Measurements from ENCODE around the gene MX1. TPM values are rescaled to one million over a fixed set of nuclear protein-coding genes. Genes with fewer than 3 reads are reported as not detected.
A peak's percentile ranks its signal among the peaks of the same experiment; 100 is the strongest.

MX1 gene
- total and polyA plus RNA-seq, 12 donors: 14.0 to 44.4 (median 26.4) TPM

DNA sequence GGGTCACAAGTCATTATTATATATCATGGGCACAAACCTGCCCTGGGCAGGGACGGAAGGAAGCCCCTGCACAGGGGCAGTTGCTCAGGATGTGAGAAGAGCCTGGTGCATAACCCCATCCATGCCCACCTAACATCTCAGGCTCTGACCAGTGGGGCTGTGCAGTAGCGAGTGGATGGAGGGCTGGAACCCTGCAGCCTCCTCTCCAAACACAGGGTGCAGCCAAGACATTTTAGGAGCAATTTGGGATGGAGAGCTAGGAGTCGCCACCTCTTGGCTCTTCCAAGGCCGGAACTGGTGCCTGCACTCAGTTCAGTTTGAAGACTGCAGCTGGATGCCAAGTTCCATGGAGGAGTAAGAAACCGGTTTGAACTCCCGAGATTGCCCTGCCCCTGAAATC is 2.8 kb downstream of the MX1 start:
- DNase-seq: peak in 1 of 7 donors; percentile 12
- Histone ChIP-seq H3K27me3 (no peaks in the 10 kb centered on the region), H3K4me1 (replicated peaks in 1 of 2) (peaks cover 6 to 9% of the 10 kb centered on the region in 2 donors), H3K27ac (no peak overlapping the region), H3K4me3 (no peak overlapping the region), H3K36me3 (replicated peaks in 1 of 2) (peaks cover 0 to 16% of the 10 kb centered on the region in 2 donors), H3K9me3 (replicated peaks in 1 of 3) (no peaks in the 10 kb centered on the region)
- 92 to 100% (median 95%) methylated on average over 5 to 6 of the region's 6 CpGs for WGBS, 4 donors
- TF ChIP-seq POLR2A (IDR thresholded peaks at IDR 0.05): no peak
- TF ChIP-seq, protein P1, sequence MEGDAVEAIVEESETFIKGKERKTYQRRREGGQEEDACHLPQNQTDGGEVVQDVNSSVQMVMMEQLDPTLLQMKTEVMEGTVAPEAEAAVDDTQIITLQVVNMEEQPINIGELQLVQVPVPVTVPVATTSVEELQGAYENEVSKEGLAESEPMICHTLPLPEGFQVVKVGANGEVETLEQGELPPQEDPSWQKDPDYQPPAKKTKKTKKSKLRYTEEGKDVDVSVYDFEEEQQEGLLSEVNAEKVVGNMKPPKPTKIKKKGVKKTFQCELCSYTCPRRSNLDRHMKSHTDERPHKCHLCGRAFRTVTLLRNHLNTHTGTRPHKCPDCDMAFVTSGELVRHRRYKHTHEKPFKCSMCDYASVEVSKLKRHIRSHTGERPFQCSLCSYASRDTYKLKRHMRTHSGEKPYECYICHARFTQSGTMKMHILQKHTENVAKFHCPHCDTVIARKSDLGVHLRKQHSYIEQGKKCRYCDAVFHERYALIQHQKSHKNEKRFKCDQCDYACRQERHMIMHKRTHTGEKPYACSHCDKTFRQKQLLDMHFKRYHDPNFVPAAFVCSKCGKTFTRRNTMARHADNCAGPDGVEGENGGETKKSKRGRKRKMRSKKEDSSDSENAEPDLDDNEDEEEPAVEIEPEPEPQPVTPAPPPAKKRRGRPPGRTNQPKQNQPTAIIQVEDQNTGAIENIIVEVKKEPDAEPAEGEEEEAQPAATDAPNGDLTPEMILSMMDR (IDR thresholded peaks at IDR 0.05): no peak
- intact Hi-C loops (cut with DNase I): no loop called here

DNA sequence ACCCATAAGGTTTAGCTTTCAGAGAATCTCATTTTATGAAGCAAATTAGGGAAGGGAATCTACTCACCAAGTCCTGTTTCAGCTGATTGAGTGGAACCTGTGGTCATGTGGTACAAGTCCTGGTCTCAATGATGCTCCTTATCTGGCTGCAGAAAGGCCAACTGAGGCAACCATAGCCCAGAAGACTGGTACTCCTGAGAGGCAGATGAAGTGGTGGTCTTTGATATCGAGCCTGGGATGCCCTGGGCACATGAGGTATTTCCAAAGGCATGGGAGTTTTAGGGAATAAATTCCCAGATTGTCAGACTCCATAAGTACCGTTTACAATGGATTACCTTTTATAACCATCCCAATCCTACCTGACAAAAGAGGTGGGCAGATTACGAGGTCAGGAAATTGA is 3.3 kb downstream of the MX1 start:
- 95 to 98% (median 98%) methylated on average over 3 of the region's 3 CpGs for WGBS, 4 donors
- intact Hi-C loops (cut with DNase I): no loop called here
- no peak overlapping the region for H3K27ac ChIP-seq
- DNase-seq: no peak
- TF ChIP-seq POLR2A (IDR thresholded peaks at IDR 0.05): no peak
- TF ChIP-seq, protein P1 (IDR thresholded peaks at IDR 0.05): no peak
- peaks cover 6 to 9% of the 10 kb centered on the region in 2 donors for H3K4me1 ChIP-seq (replicated peaks in 1 of 2)
- no peak overlapping the region for H3K4me3 ChIP-seq
- H3K27me3 ChIP-seq: no peaks in the 10 kb centered on the region
- H3K36me3 ChIP-seq (replicated peaks in 1 of 2): peaks cover 0 to 16% of the 10 kb centered on the region in 2 donors
- H3K9me3 ChIP-seq (replicated peaks in 1 of 3): peaks cover 0 to 3% (median 0%) of the 10 kb centered on the region in 3 donors

DNA sequence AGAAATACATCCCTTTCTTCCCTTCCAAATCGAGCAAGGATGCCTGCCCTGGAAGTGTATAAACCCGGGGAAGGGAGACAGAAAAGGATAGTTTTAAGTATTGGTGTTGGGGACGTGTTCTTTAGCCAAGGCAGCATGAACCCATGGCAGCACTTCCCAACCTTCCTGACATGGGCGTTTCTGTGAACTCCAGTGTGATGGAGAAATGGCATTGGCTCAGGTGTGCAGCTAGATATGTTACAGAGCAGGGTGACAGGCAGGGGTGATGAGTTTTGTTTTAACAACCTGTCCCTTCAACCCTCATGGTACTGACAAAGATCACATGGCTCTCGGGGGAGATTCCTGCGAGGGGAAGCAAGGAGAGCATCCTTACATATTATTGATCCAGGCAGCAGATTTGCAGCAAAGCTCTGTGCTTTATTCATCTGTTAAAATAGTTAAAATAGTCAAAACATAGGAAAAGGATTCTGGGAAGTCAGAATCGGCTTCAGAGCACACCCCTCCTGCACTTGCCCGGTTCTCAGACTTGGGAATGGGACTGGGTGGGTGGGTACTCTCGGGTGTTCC is 4.0 kb downstream of the MX1 start:
- Histone ChIP-seq H3K36me3 (replicated peaks in 1 of 2) (peaks cover 0 to 16% of the 10 kb centered on the region in 2 donors), H3K9me3 (replicated peaks in 1 of 3) (peaks cover 0 to 8% (median 0%) of the 10 kb centered on the region in 3 donors), H3K4me1 (replicated peaks in 1 of 2) (peaks cover 6 to 9% of the 10 kb centered on the region in 2 donors), H3K4me3 (no peak overlapping the region), H3K27ac (no peak overlapping the region), H3K27me3 (no peaks in the 10 kb centered on the region)
- DNase-seq: peak in 1 of 7 donors; percentile 12
- intact Hi-C loops (cut with DNase I): no loop called here
- TF ChIP-seq POLR2A (IDR thresholded peaks at IDR 0.05): no peak
- TF ChIP-seq, protein P1 (IDR thresholded peaks at IDR 0.05): no peak
- WGBS, 4 donors: 79 to 92% (median 90%) methylated on average over 9 of the region's 9 CpGs

DNA sequence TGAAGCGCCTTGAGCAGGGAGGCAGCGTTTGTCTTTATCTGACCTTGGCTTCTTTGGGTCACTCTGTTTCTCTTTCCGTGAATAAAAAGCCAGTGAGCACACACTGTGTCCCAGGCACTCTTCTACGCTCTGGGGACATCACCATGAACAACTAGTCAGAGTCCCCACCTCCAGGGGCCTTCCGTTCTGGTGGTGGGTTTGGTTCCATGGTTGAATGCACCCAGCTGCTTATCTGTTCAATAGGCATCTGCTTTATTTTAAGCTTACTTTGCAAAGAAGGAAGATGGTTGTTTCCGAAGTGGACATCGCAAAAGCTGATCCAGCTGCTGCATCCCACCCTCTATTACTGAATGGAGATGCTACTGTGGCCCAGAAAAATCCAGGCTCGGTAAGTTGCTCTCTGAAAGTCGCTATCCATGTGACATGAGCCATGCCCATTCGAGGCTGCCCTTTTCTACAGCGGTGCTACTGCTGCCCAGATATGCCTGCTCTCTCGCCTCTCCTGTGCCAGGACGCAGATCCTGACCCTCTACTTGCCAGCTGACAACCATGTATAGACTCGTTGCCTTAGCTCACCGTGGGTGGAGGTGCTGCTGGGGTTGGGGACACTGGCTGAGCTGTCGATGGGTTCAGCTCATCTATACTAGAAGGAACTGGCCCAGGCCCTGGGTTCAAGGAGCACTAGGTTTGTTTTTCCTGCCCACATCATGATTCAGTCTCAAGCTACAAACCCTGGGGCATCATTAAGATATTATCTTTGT is 5.9 kb downstream of the MX1 start:
- H3K4me1 ChIP-seq (replicated peaks in 1 of 2): peaks cover 1 to 5% of the 10 kb centered on the region in 2 donors
- H3K27ac ChIP-seq: no peak overlapping the region
- WGBS, 4 donors: 86 to 94% (median 91%) methylated on average over 10 to 16 of the region's 16 CpGs
- H3K4me3 ChIP-seq: no peak overlapping the region
- H3K27me3 ChIP-seq: no peaks in the 10 kb centered on the region
- intact Hi-C loops (cut with DNase I): no loop called here
- peaks cover 0 to 30% of the 10 kb centered on the region in 2 donors for H3K36me3 ChIP-seq (replicated peaks in 1 of 2)
- DNase-seq: no peak
- H3K9me3 ChIP-seq (replicated peaks in 1 of 3): peaks cover 0 to 8% (median 0%) of the 10 kb centered on the region in 3 donors
- TF ChIP-seq, protein P1 (IDR thresholded peaks at IDR 0.05): no peak
- TF ChIP-seq POLR2A (IDR thresholded peaks at IDR 0.05): no peak

Measured in adrenal gland (tissue), 12 donors.